NB4 (cell line): ENCODE measurements around the gene TBX4.

Source experiments
- DNase-seq: peaks from one replicate; pipeline ENCODE4 v3.0.0; 2010; ENCODE audit warnings: low read depth
- H3K4me3 ChIP-seq: one replicate; pipeline ENCODE4 v1.5.1; 2011; ENCODE audit warnings: mild to moderate bottlenecking, low read depth, low read length, moderate library complexity
- MYC ChIP-seq: IDR thresholded peaks from 2 replicates; pipeline ENCODE4 v1.6.1; 2011; ENCODE audit warnings: low read depth, low read length
- POLR2A ChIP-seq: IDR thresholded peaks from 2 replicates; pipeline ENCODE4 v1.6.1; 2011; ENCODE audit warnings: mild to moderate bottlenecking; ENCODE audit not compliant: insufficient read length; ENCODE audit errors: extremely low read depth
- TF ChIP-seq, protein P1 (sequence below): IDR thresholded peaks from one replicate; pipeline ENCODE4 v1.5.1; 2012; ENCODE audit warnings: low read depth, low read length
- TF ChIP-seq, protein P2 (sequence below): IDR thresholded peaks from 2 replicates; pipeline ENCODE4 v1.6.1; 2011; ENCODE audit warnings: low read depth, low read length

TBX4 gene

DNA sequence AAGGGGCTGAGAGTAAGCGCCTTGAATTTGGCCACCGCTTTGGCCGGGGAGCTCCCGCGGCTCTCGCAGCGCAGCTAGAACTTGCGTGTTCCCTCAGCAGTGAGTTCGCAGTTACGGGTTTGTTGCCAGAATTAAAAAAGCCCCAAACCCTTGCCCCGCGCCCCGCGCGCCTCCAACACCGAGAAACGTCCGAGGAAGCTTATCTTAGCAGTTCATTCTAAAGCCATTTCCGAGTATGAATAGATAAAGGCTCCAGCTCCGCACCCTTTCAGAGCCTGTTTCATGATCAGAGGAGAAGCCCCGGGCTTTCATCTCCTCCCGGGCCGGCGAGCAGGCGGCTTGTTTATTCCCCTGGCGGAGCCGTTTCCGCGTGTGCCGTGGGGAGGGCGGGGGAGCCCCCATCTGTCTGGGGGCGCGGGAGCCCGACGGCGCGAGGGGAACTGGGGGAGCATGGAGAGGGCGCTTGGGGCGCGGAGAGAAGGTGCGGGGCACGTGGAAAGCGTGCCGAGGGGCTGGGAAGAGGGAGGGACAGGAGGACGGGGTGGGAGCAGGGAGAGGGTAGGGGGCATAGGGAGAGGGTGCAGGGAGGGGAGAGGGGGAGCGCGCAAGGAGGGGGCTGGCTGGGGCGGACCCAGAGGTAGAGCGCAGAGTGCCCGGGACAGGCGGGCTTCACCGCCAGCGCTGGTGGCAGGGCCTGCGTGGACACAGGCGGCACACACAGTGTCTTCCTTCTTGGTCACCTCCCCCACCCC is 9.9 kb downstream of the TBX4 start:
- no peak for DNase-seq
- TF ChIP-seq, protein P1, sequence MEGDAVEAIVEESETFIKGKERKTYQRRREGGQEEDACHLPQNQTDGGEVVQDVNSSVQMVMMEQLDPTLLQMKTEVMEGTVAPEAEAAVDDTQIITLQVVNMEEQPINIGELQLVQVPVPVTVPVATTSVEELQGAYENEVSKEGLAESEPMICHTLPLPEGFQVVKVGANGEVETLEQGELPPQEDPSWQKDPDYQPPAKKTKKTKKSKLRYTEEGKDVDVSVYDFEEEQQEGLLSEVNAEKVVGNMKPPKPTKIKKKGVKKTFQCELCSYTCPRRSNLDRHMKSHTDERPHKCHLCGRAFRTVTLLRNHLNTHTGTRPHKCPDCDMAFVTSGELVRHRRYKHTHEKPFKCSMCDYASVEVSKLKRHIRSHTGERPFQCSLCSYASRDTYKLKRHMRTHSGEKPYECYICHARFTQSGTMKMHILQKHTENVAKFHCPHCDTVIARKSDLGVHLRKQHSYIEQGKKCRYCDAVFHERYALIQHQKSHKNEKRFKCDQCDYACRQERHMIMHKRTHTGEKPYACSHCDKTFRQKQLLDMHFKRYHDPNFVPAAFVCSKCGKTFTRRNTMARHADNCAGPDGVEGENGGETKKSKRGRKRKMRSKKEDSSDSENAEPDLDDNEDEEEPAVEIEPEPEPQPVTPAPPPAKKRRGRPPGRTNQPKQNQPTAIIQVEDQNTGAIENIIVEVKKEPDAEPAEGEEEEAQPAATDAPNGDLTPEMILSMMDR, result no peak
- TF ChIP-seq MYC (no peak), POLR2A (no peak)
- TF ChIP-seq, protein P2, sequence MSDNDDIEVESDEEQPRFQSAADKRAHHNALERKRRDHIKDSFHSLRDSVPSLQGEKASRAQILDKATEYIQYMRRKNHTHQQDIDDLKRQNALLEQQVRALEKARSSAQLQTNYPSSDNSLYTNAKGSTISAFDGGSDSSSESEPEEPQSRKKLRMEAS, result no peak
- H3K4me3 ChIP-seq, result no peak overlapping the region

DNA sequence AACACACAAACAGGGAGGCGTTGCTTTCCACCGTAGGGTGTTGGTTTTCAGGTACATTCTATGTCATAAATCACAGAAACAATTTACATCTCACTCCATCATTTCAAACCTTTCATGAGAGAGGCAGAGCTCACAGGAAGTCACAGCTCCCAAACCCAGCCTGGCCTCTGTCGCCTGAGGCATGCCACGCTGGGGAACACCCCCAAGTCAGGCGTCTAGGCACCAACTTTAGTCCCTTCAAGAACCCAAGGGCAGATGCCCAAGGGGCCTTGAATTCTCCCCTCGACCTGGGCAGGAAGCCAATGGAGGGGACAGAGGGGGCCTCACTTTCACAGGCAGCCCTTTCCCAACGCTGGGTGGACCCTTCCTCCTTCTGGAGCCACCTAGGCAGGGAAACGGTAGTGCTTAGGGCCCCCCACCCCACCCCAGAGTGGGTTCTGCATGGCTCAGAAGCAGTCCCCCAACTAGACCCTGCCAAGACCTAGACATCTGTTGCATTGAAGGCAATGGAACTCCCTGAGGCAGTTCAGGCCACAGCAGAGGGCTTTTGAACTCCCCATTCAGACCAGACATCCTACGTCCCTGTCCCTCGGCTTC is 10.6 kb downstream of the TBX4 start:
- no peak for TF ChIP-seq MYC
- TF ChIP-seq, protein P2, result no peak
- TF ChIP-seq POLR2A, result no peak
- TF ChIP-seq, protein P1, result no peak
- no peak overlapping the region for H3K4me3 ChIP-seq
- no peak for DNase-seq

DNA sequence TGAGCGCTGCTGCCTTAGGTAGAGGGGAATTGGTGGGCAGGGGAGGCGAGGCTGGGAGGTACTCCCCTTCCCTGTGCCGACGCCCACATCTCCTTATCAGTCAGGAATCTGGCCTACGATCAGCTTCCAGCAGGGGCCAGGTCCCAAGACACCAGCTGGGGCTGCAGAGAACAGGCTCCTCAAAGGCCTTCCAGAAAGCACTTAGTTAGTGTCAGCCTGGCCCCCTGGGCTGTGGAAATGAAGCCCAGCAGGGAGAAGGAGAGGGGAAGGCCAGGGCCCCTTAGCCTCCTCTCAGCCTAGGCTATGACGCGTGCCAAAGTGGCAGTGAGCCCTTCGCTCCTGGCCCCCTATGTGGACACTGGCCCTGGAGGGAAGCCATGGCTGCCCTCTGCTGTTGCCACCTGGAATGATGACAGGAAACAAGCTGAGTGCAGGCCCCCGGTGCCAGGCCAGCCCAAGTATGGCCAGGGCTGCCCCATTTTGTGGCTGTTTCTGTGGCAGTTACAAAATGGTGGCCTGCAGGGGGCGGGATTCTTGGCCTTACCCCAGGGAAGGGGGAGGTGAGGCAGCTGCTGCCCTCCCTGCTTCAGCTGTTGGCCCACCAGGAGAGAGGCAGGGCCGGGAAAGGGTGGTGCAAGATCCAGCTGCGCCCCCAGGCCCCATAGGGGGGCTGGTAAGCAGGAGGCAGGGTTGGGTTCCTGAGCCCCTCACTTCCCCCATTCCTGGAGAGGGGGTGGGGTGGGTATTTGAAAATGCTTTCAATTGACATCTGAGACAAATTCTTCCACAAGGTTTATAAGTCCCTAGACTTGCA is 11.3 kb downstream of the TBX4 start:
- no peak overlapping the region for H3K4me3 ChIP-seq
- no peak for TF ChIP-seq MYC
- no peak for DNase-seq

DNA sequence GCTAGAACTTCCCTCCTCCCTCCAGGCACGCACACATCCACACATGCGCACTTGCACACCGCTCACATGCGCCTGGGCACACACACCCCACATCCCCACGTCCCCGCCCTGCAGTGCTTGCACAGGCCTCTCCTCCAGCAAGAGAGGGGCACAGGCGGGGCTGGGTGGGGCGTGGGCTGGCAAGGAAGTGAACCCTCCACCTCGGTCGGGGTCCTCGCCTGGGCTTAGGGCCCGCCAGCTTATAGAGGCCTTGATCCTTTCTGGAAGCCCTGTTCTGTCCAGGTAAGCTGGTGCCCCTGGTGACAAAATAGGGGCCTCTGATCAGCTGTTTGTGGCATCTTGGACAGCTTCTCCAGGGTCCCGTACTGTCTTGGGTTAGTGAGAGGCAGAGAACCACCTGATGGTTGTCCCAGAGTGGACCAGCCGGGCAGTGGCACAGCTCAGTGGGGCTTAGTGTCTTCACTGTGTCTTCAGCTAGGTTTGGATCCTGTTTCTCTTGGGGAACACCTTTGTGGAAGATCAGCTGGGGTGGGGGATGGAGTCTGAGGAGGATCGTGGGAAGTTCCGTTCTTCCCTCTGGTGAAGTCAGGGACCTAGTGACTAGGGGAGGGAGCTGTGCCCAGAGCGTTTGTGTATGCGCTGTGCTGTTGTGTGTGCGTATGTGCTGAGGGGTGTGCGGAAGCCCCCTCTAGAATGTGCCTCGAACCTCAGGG is 12.1 kb downstream of the TBX4 start:
- no peak overlapping the region for H3K4me3 ChIP-seq
- TF ChIP-seq MYC, result no peak
- TF ChIP-seq, protein P2, result no peak
- TF ChIP-seq POLR2A, result no peak
- DNase-seq, result no peak

DNA sequence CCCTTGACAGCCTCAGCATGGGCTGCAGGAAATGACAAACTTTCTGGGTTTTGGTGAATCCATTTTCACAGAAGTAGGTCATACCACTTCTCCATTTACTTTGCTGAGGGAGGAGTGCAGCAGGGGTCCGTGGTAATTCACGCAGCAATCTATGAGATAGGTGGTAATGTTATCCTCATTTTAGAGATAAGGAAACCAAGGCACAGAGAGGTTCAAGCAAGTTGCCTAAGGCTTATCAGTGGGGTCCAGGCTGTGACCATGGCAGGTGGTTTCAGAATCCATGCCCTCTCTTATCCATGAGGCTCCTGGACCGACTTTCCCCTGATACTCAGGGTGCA is 12.6 kb downstream of the TBX4 start:
- no peak overlapping the region for H3K4me3 ChIP-seq
- TF ChIP-seq, protein P2, result no peak
- TF ChIP-seq, protein P1, result no peak
- TF ChIP-seq MYC, result no peak
- TF ChIP-seq POLR2A, result no peak
- DNase-seq, result peak; percentile 20

DNA sequence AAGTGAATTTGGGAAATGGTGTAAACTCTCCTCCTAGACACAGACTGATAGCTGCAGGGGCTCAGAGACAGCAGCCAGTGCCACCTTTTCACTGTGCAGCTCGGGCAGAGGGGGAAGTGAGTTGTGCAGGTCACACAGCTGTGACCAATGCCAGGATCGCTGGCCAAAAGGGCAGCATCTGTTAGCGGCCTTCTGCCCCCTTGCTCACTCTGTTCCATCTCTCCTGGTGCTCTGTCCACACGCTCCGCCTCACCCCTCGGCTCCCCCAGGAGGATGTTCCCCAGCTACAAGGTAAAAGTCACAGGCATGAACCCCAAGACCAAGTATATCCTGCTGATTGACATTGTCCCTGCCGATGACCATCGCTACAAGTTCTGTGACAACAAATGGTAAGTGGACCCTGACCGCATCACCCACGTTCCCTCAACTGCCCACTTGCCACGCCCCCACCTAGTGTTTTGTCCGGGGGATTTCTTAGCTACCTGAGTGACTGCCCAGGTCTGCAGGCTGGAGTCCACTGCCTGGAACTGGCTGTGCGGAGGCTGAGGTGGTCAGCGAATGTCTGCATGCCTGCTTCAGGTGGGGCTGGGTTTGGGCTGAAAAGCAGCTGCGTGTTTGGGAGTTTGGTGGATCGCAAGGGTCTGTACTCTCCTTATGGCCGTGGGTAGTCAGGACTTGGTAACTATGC is 13.5 kb downstream of the TBX4 start:
- DNase-seq, result no peak
- H3K4me3 ChIP-seq, result no peak overlapping the region
- no peak for TF ChIP-seq POLR2A
- TF ChIP-seq, protein P1, result no peak
- no peak for TF ChIP-seq MYC
- TF ChIP-seq, protein P2, result no peak
